ENCODE measurements around the gene BET1.

The BET1 gene

DNA sequence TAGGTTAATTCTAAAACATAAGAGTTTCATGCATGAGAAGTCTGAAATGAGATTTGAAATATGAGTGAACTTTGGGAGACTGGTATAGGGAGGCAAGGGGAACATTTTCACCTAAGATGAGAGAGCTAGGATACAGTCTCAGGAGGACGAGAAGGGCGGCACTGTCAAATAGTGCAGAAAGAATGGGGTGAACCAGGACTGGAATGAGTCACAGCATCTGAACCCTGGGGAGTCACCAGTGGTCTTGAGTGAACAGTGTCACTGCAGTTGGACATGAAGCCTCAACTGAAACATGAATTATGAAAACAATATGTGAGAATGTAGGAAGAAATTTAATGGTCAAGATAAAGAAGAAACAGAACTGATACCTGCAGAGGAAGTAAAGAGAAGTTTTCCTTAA lies 48.9 kb downstream of the BET1 start:
- no peak for DNase-seq

- no peak for DNase-seq
These were observed 54.7 kb downstream of the BET1 start for GRCh38 chr7:93949423-93949822.

DNA sequence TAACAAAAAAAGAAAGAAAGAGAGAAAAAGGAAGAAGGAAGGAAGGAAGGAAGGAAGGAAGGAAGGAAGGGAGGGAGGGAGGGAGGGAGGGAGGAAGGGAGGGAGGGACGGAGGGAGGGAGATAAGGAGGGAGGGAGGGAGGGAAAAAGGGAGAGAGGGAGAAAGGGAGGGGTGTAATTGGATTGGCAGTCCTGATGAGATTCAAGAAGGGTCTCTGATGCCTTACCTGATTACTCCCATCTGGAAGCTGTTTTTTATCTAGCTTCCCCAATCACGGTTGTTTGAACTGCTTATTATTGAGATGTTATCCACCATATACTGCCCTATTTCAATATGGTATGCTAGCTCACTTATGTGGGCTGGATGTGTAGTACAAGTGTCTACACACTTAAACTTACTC lies 55.3 kb downstream of the BET1 start:
- no peak for DNase-seq

GRCh38 chr7:93948106-93948505 lies 56.0 kb downstream of the BET1 start:
- no peak for DNase-seq

- no peak for DNase-seq
These were observed 58.2 kb downstream of the BET1 start for GRCh38 chr7:93945756-93946535.

- DNase-seq = no peak
These were observed 59.1 kb downstream of the BET1 start for GRCh38 chr7:93945083-93945482.

- DNase-seq = no peak
These were observed 59.5 kb downstream of the BET1 start for GRCh38 chr7:93944673-93945072.

DNA sequence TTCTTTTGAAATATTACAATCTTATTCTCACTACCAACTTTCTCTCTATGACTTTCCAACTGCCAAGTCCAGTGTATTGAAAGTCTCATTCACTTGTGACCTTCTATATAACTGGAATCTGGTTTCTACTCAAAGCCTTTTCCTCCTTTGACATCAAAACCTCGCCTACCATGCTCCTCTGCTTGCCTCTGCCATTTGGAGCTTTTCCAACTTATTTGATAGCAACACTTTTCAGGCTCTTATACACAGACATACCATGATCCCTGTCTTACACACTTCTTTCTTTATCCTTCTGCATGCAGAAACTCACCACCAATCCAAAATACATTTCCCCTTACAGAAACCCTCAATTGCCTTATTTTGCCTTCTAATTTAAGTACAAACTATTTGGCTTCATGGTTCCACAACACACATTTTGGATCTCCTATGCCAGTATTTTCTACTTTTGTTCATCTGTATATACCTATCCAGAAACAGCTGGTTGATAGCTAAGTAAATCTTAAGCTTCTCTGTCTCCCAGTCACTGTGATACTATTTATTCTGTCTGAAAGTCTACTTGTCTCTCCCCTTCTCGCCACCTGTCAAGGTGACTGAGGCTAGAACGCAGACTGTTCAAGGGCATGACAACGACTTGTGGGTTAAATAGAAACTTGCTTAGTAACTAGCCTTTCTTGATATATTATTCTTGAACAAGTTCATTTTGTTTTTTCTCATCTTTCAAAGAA lies 60.2 kb downstream of the BET1 start:
- DNase-seq = no peak

All from NCI-H1436 treated with DMSO at 0.1 percent for 48 hours (cell line).